Body of pancreas (tissue), 4 donors: ENCODE results near the gene HECTD1.

ENCODE experiments used
- POLR2A ChIP-seq, 3 donors: fragments of 450-650 bp; IDR thresholded peaks; one replicate each; pipeline ENCODE4 v1.6.1; 2016; ENCODE audit warnings: antibody characterized with exemption in 3 of 3, mild to moderate bottlenecking in 2 of 3
- TF ChIP-seq, protein P1 (sequence below), 7 experiments: fragments of 450-650 bp in 4 of 7; fragments of 200-600 bp in 3 of 7; sonication (generic) in 3 of 7; IDR thresholded peaks; one replicate each; pipeline ENCODE4 v1.5.1; 2016 to 2019; ENCODE audit warnings: antibody characterized with exemption in 7 of 7

GRCh38 chr14:31122098-31122611 lies 85.4 kb downstream of the HECTD1 start:
- TF ChIP-seq, protein P1, sequence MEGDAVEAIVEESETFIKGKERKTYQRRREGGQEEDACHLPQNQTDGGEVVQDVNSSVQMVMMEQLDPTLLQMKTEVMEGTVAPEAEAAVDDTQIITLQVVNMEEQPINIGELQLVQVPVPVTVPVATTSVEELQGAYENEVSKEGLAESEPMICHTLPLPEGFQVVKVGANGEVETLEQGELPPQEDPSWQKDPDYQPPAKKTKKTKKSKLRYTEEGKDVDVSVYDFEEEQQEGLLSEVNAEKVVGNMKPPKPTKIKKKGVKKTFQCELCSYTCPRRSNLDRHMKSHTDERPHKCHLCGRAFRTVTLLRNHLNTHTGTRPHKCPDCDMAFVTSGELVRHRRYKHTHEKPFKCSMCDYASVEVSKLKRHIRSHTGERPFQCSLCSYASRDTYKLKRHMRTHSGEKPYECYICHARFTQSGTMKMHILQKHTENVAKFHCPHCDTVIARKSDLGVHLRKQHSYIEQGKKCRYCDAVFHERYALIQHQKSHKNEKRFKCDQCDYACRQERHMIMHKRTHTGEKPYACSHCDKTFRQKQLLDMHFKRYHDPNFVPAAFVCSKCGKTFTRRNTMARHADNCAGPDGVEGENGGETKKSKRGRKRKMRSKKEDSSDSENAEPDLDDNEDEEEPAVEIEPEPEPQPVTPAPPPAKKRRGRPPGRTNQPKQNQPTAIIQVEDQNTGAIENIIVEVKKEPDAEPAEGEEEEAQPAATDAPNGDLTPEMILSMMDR (IDR thresholded peaks at IDR 0.05) = no peak
- no peak for TF ChIP-seq POLR2A (IDR thresholded peaks at IDR 0.05)
